GM19463 (cell line): ENCODE measurements around the gene TTPAL.

Source experiments
- ATAC-seq: cut with Tn5 transposase; IDR thresholded peaks from one replicate; pipeline ENCODE4 v1.9.1; 2021; ENCODE audit warnings: mild to moderate bottlenecking, moderate library complexity; ENCODE audit not compliant: unreplicated experiment

TTPAL gene

DNA sequence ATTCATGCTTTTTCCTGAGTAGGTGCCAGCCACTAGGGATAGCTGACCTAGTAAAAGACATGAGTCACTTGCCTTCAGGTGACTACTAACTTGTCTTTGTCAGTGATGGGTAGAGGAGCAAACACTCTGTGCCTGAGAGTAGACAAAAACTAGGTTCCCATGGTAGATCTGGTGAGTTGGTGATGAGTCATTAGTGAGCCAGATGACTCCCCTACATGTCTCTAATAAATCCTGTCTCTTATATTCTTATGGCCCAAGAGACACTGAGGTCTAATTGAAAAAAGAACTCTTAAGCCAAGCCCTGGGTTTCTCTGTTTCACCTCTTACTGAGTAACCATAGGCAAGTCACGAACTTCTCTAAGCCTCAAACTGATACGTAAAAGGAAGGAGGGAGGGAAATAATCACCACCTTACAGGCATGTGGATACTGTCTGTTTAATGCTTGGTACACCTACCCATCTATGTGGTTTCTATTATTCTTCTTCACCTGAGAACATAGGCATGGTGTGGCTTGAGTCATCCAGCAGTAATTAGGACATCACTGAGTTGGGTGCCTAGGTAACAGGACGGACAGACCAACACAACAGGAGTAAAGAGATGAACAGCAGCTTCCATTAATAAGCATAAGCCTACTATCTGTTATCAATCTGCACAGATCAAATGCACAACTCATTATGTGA, 20.3 kb downstream of the TTPAL start:
- no peak for ATAC-seq

DNA sequence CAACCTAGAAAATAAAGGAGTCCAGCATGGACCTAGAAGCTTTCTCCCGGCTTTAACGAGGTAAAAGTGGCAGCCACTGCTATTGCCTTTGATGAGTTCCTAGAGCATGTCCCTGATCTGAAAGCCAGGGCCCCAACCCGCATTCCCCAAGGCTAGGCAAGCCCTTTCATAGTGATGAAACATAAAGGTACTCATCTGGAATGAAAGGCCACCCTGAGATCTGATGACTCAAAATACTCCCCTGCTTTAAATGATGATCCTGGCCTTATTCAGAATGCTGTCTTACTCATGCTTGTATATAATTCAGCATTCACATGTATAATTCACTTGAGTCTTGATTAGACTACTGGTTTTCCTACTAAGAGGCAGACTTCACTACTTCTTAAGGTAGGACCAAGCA, 21.3 kb downstream of the TTPAL start:
- no peak for ATAC-seq

DNA sequence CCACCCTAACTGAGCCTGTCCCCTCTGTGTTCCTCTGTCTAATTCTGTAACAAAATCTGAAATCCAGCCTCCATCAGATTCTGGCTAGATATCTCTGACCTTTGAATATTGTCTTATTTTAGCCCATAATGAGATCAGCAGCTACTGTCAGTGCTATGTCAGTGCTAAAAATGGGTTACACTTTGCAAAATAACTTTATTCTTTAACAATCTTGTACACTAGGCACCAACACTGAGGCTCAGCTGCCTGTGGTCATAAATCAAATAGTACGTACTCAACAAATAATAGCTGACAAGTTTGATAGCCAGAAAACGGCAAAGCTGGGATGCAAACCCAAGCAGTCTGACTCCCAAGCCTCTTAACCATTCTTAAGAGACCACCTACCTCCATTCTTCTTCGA, 22.1 kb downstream of the TTPAL start:
- no peak for ATAC-seq

DNA sequence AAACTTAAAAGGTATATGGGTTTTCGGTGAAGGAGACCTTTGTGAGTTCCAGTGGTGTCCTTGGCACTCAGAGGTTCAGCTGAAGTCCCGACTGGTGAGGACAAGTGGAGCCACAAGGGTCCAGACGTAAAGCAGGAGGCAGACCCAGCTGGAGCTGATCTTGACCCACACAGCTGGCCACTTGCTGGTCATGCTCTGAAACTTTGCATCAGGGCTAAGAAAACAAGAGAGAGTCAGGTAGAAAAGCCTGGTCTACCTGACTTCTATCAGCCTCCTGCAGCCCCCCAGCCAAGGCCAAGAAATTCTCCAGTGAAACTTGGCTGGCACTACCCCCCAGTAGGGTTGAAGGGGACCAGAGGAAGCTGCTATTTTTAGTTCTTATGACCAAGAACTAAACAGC, 24.5 kb downstream of the TTPAL start:
- ATAC-seq = no peak

DNA sequence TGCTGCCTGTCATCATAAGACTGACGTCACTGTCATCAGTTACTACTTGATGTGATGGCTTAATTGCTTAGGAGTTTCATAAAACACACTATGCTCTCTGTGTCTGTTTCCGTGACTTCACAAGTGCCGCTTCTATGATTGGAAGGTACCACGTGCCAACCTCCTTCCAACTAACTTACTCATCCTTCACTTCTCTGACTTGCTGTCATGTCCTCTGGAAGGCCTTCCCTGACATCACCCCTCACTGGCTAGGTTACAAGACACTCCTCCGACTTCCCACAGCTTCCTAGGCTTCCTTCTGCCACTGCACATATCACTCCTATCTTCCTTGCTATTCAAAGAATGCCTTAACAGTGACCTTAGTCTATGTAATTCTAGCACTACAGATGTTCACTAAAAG, 25.8 kb downstream of the TTPAL start:
- no peak for ATAC-seq

DNA sequence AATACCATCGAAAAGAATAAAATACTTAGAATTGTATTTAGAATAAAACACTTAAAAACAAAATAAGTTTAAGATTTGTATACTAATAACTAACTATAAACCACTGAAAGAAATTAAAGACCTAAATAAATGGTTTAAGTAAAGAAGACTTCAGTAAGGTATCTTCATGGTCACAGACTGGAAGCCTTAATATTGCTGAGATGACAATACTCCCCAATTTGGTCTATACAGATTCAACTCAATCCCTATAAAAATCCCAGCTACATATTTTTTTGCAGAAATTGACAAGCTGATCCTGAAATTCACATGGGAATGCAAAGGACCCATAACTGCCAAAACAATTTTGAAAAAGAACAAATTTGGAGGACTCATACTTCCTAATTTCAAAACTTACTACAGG, 27.3 kb downstream of the TTPAL start:
- ATAC-seq = no peak

DNA sequence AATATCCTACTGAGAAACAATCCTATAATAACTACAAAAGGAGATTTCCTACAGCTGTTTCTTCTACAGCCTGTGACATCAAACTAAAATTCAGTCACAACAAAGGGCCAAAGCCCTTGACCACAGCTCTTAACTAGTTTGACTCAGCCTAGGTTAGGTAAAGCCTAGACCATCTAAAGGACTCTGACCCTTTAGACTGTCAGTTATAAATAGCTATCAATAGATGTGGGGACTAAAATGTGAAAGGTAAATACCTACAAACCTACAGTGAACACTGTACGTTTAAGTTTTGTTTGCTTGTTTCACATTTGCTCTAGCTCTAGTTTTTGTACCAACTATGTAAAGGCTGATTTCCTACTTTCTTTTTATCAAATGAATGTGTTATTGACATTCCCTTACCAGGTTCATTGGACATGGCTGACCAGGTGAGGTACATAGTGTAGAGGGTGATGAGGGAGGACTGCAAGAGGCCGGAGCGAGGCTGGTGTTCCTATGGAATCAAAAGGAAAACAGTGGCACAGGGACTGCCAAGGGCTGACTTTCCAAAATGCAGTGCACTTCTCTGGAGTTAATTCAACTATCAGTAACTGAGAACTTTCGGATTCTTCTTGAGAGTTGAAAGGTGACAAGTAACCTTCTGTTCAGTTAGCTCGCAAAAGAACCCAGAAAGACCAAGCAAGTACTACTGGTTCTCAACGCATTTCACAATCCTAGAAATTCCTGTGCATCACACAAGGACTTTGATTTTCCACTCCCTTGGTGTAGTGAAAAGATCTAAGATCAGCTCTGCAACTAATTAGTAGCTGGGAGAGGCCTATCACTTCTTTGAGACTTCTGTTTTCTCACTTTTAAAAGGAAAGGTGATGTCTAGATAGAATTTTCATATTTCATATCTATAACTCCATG, 29.0 kb downstream of the TTPAL start:
- no peak for ATAC-seq

DNA sequence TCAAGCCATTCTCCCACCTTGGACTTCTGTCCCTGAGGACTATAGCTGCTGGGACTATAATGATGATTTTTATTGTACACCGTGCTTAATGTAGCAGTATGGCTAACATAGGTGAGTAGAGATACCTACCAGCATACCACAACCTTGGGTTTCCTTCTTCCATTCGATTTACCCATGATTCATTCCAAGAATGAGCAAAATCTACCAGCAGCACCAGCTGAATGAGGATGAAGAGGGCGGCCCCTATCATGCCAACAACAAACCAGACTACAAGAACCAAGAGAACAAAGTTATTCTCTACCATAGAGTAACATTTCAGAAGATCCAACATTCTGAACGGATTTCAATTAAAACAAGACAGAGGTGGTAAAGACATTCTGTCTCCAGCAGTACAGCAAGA, 34.1 kb downstream of the TTPAL start:
- no peak for ATAC-seq

DNA sequence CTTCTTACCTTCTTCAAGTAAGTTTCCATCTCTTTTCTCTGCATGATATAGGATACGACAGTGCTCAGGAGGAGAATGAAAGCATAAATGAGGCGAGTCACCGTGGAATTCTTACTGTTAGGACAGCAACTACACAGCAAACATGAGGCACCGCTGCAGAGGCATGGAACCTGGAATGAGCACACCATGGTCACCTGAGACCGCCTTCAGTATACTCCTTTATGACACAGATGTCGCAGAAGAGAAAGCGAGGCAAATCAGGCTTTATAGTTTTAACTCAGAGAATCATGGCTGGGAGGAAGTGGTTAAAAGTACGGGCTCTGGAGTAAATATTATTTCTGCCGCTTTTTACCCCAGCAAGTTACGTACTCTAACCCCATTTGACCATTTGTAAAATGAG, 38.2 kb downstream of the TTPAL start:
- ATAC-seq = no peak

DNA sequence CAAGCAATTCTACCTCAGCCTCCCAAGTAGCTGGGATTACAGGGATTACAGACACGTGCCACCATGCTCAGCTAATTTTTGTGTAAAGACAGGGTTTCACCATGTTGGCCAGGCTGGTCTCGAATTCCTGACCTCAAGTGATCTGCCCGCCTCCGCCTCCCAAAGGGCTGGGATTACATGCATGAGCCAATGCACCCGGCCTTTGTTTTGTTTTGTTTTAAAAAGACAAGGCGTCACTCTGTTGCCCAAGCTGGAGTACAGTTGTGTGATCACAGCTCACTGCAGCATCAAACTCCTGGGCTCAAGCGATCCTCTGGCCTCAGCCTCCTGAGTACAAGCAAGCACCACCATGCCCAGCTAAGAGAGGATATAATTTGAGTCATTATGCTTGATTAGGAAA, 40.8 kb downstream of the TTPAL start:
- no peak for ATAC-seq

DNA sequence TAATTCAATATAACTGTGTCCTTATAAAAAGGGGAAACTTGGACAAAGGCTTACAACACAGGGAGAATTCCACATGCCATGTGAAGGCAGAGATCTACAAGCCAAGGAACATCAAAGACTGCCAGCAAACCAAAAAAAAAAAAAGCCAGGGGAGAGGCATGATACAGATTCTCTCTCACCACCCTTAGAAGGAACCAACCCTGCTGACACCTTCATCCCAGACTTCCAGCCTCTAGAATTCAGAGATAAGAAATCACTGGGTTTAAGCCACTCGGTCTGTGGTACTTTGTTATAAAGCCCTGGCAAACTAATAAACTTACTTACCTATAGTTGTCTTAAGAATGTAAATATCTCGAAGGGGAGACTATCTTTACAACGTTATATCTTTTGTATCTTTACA, 41.8 kb downstream of the TTPAL start:
- no peak for ATAC-seq

DNA sequence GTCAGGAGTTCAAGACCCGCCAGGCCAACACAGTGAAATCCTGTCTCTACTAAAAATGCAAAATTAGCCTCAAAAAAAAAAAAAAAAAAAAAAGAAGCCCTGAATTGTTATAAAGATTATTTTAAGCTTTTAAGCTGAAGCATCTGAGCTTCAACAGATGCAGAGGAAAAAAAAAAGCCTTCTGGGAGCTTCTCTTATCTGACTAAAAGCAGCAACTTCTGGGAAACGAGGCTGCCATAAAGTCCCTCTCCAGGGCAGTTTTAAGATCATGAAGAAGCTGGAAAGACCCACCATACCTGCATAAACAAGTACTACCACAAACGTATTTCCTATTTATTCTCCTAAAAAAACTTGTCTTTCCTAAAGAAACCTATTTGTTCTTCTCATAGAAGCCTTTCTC, 42.6 kb downstream of the TTPAL start:
- ATAC-seq = no peak

DNA sequence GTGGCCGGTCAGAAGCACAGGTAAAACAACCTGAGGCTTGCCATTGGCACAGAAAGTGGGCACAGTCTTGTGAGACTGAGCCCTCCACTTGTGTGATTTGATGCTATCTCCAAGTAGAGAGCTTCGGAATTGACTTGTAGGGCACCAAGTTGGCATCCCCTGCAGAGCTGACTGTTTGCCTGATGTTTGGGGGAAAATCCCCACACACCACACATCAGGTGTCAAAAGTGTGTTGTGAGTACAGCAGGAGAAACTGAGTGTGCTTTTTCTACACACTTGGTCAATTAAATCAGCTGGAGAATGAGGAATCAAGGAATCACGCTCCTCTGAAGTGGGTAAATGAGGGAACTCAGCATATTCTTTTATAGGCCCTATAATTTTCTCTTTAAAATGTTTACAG, 45.2 kb downstream of the TTPAL start:
- no peak for ATAC-seq

DNA sequence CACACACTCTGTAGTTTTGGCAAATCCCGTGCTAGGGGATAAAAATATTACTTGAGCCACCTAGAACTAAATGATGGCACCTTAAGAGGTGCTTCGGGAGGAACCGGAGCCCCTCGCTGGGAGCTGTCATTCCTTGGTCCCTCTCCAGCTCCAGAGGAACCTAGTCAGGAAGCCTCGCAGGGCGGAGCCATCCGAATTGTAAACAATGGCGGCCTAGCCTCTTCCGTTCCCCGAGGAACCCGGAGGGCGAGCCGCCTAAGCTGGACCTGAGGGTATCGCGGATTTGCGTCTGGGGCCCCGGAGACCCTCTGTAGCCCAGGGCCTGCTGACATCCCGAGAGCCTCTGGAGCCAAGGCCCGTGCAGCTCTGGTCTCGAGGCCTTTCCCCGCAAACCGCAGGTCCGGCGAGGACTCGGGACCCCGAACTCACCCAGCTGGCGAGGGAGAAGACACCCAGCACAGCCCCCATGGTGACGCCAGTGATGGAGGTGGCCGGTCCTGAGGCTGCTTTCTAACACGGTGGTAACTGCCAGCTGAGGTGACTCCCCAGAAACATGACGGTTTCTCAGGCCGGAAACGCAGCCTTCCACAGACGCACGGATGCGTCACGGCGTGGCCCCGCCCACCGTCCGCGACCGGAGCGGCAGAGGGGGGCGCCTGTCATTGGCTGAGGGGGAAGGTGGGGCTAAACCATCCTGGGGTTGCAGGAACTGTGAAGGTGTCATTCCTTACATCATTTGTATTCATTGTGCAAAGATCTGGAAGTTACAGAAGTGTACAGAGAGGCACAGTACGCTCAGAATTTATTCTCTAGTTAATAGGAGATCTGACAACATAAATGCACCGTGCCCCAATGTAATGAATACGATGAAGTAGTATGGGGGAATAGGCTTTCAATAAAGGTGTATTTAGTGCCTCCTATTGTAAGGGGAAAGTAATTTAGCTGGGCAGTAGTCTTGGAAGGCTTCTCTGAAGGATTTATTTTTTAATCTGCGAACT, 46.1 kb downstream of the TTPAL start, which contains the start of gene SERINC3:
SERINC3 (minus strand) TSS at position 587 of the 998 bp plus-strand sequence; CDS start at position 468, 119 bp downstream.
- peak; percentile 98 for ATAC-seq

DNA sequence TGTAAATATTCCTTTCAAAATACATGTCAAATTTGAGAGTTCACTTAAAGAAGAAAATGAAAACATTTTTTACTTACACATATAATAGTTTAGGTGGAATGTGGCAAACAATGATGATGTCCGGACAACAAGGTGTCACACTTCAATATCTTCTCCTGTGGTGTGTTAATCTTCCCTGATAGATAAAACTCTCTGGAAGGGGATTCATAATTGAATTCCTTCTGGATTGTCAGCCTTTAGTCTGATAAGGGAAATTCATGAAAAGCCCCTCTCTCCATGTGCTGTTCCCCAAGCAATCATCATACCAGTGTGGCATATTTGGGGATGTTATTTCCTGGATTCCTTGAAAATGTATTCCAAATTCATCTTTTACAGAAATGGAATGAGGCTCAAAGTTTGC, 47.2 kb downstream of the TTPAL start:
- ATAC-seq = no peak

DNA sequence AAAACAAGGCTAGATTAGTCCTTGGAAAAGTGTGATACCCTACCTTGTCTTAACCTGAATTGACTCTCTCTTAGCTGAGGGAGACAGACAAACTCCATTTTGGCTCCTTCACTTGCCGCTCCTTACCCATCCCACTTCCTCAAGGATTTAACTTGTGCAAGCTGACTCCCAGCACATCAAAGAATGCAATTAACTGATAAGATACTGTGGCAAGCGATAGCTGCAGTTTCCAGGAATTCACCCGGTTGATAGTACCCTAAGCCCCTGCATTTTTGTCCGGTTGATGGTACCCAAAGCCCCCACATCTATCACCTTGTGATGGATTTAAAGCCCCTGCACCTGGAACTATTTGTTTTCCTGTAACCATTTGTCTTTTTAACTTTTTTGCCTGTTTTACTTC, 48.1 kb downstream of the TTPAL start:
- no peak for ATAC-seq

DNA sequence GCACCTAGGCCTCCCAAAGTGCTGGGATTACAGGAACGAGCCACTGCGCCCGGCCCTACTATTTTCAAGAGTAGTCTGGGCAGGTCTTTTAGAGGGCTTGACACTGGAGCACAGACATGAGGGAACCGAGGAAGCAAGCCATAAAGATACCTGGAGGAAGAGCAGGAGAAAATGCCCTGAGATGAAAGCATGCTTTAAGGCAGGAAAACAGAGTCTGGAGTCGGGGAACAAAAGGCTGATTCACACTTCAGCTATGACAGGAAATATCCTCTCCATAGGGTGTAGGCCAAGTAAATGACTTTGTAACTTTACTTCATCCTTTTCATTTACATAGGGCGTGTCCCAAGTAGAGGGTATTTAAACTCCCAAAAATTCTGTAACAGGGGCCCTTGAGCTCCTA, 50.5 kb downstream of the TTPAL start:
- no peak for ATAC-seq

DNA sequence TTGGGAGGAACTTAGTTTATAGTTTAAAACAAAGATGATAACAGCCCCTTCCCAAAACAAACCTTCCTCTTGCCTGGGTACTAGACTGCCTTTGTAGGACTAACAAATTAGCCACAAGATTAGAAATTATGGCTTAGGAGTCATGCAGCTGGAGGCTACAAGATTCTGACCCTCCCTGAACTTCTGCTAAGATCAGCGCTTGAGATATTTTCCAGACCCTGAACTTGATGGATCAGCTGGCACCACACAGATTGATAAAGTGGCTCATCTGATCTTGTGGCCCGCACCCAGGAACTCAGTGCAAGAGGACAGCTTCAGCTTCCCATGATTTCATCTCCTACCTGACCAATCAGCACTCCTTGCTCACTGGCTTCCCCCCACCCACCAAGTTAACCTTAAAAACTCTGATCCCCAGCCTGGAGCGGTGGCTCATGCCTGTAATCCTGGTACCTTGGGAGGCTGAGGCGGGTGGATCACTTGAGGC, 52.1 kb downstream of the TTPAL start:
- ATAC-seq = no peak

DNA sequence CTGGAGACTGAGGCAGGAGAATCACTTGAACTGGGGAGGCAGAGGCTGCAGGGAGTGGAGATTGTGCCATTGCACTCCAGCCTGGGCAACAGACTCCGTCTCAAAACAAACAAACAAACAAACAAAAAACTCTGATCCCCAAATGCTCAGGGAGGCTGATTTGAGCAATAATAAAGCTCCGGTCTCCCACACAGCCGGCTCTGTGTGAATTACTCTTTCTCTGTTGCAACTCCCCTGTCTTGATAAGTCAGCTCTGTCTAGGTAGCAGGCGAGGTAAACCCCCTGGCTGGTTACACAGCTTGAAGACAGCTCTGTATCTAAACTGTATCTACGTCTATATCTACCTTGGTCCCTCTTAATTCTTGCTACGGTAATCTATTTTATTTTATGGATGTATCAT, 52.6 kb downstream of the TTPAL start:
- no peak for ATAC-seq

DNA sequence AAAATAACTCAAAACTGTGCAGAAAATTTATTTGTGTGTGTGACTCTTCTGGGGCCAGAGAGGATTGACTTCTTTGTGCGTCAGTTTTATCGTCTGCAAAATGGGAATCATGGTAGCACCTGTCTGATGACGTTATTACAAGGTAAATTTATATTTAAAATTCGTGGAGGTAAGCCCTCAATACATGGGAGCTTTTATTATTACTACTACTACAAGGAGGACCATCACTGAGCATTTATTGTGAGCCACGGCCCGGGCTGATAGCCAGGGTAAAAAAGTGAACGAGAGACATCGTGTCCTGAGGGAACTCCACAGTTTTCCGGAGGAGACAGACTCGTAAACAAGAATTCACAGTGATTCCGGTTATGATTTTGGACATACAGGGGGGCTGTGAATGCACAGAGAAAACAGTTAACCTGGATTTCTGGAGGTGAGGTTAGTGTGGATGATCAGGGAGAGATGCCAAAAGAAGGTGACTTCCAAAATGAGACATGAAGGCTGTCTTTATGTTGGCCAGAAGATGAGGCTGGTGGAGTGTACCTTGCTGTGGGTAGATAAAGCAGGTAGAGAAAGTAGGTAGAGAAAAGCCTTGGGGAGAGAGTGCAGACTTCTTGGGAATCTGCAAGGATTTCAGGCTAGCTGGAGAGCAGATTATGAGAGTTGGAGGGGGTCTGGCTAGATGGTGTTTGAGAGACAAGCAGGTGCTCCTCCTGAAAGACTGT, 56.7 kb downstream of the TTPAL start:
- ATAC-seq = no peak
